GM19238 (cell line): ENCODE measurements around the gene USP12.
"Not testable (repeated sequence)": the region's sequence is repeated elsewhere in the genome, so short reads cannot be mapped to it uniquely, and the experiment has no call there.

ENCODE experiments used
- DNase-seq: peaks from one replicate; pipeline ENCODE4 v3.0.0; 2011; ENCODE audit warnings: low spot score; ENCODE audit not compliant: insufficient read length

USP12 gene

GRCh38 chr13:27171244-27171826, at the start of gene USP12:
TSS of gene USP12 (minus strand) at chr13:27171811. CDS start at chr13:27171639, 172 bp downstream.
- no peak for DNase-seq

- DNase-seq: no peak
Observed at GRCh38 chr13:27219611-27220010, 48.0 kb upstream of the USP12 start.

DNA sequence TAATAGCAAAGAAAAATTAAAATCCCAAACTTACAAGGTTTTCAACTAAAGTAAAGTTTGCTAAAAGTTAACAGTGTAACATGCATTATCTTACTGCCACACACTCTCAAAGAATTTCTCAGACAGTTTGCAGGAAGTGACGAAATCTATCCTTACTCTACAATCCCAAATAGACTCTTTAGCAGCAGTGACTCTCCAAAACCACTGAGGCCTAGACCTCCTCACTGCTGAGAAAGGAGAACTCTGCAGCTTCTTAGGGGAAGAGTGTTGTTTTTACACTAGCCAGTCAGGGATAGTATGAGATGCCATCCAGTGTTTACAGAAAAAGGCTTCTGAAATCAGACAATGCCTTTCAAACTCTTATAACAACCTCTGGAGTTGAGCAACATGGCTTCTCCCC, 47.2 kb upstream of the USP12 start:
- DNase-seq: not testable (repeated sequence)

DNA sequence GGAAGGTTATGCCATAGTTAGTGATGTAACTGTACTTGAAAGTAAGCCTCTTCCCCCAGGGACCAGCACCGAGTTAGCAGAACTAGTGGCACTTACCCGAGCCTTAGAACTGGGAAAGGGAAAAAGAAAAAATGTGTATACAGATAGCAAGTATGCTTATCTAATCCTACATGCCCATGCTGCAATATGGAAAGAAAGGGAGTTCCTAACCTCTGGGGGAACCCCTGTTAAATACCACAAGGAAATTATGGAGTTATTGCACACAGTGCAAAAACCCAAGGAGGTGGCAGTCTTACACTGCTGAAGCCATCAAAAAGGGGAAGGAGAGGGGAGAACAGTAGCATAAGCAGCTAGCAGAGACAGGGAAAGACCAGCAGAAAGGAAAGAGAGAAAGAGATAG, 46.2 kb upstream of the USP12 start:
- not testable (repeated sequence) for DNase-seq

GRCh38 chr13:27213386-27213785, 41.8 kb upstream of the USP12 start:
- DNase-seq: not testable (repeated sequence)

DNA sequence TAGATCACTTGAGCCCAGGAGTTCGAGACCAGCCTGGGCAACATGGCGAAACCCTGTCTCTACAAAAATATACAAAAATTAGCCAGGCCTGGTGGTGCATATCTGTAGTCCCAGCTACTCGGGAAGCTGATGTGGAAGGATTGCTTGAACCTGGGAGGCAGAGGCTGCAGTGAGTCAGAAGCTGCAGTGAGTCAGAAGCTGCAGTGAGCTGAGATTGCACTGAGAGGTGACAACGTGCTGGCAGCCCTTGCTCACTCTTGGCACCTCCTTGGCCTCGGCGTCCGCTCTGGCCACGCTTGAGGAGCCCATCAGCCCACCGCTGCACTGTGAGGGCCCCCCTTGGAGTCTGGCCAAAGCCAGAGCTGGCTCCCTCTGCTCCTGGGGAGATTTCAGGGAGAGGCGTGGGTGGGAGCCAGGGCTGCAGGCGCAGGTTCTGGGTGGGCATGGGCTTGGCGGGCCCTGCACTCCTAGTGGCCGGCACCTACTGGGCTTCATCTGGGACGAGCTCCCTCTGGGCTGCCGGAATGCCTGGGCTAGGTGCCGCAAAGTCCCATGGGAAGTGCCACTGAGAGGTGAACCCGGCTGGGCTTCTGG, 40.3 kb upstream of the USP12 start:
- no peak for DNase-seq

DNA sequence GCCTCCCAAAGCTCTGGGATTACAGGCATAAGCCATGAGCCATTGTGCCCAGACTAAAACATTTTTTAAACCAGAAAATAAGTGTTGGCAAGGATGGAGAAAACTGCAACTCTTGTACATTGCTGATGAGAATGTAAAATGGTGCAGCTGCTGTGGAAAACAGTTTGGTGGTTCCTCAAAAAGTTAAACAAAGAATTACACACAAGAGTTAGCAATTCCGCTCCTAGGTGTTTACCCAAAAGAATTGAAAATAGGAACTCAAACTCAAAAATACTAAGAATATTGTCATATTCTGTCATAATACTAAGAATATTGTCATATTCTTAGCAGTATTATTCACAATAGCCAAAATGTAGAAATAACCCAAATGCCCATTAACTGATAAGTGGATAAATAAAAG, 39.7 kb upstream of the USP12 start:
- DNase-seq: no peak

DNA sequence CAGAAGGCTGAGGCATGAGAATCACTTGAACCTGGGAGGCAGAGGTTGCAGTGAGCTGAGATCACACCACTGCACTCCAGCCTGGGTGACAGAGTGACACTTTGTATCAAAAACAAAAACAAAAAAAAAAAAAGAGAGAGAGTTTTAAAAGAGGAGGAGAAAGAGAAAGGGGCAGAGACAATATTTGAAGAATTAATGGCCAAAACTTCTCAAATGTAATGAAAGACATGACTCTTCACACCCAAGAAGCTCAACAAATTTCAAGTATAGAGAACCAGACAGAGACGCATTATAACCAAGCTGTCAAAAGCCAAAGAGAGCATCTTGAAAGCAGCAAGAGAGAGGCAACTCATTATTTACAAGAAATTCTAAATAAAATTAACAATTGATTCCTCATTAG, 36.9 kb upstream of the USP12 start:
- DNase-seq: no peak

GRCh38 chr13:27203854-27204253, 32.2 kb upstream of the USP12 start:
- no peak for DNase-seq

DNA sequence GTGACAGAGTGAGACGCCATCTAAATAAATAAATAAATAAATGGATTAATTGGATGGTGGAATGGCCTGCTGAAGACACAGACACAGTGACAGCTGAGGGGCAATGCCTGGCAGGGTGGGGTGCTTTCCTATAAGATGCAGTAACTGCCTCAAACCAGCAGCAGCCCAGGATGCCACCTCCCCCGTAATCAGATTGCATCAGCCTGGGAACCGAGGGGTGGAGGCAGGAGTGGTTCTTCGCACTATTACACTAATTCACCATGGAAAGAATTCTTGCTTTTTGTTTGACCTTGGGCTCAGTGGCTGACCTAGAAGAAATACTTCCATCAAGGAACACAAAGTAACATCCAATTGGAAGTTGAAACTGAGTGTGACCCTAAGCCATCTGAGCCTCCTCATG, 31.6 kb upstream of the USP12 start:
- no peak for DNase-seq

- no peak for DNase-seq
Observed at GRCh38 chr13:27201661-27202060, 30.1 kb upstream of the USP12 start.

GRCh38 chr13:27200413-27201070, 28.9 kb upstream of the USP12 start:
- no peak for DNase-seq

DNA sequence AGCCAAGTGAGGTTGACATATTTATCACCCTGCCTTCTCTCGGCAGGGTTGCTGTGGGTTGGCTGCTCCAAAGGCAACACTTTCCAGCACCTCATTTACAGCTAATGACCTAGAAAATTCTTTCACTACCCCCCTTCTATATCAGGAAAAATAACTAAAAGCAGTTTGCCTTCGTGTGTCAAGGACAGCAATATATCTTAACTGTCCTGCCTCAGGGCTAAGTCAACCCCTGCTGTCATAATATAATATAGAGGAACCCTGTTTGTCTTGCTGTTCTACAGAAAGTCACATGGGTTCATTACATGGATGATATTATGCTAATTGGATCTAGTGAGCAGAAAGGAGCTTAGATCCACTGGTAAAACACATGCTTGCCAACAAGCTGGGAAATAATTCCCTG, 28.1 kb upstream of the USP12 start:
- DNase-seq: no peak

DNA sequence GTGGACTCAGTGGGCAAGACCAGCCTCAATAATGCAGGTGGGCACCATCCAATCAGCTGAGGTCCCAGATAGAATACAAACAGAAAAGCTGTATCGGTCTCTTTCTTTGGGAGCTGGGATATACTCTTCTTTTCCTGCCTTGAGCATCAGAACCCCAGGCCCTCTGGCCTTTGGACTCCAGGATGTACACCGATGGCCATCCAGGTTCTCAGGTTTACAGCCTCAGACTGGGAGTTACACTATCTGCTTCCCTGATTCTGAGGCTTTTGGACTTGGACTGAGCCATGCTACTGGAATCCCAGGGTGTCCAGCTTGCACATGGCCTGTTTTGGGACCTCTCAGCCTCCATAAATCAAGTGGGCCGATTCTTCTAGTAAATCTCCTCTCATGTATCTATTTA, 27.6 kb upstream of the USP12 start:
- DNase-seq: no peak

DNA sequence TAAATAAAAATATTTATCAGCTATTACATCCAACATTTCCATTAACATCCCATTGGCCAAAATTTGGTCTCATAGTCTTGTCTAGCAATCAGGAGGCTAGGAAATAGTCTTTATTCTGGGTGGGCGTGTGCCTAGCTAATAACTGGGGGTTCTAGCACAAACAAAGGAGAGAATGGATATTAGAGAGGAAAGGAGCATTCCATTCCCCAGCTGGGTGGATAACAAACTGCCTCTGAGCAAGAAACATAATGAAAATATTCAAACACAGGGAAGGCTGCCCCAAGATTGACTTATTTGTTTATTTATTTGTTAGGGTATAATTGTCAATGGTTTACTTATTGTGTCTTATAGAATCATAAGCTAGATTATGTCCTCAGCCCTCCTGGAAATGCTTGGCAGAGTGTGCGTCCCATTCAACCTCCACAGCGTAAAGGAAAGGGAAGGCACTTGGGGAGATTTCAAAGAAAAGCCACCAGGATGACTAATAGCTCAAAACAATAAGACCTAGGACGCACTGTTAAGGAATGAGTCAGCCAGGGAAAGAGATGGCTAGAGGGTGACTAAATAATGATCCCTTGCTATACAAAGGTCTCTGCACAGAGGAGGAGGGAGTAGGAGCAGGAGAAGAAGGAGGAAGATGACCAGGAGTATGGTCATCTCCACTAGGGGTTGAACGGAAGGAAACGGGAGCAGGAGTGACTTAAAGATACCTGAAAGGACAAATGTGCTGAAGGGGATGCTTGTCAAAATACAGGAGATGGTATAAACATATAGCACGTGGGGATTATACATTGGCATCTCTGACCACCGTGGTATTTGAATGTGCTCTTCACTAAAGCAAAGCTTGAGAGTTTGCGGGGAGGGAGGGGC, 23.5 kb upstream of the USP12 start:
- DNase-seq: no peak

- DNase-seq: no peak
Observed at GRCh38 chr13:27194209-27194608, 22.6 kb upstream of the USP12 start.

- no peak for DNase-seq
Observed at GRCh38 chr13:27193496-27193895, 21.9 kb upstream of the USP12 start.

- no peak for DNase-seq
Observed at GRCh38 chr13:27192973-27193372, 21.4 kb upstream of the USP12 start.

GRCh38 chr13:27192367-27192766, 20.8 kb upstream of the USP12 start:
- DNase-seq: not testable (repeated sequence)

- no peak for DNase-seq
Observed at GRCh38 chr13:27189192-27189591, 17.6 kb upstream of the USP12 start.

- DNase-seq: no peak
Observed at GRCh38 chr13:27188239-27188638, 16.6 kb upstream of the USP12 start.

DNA sequence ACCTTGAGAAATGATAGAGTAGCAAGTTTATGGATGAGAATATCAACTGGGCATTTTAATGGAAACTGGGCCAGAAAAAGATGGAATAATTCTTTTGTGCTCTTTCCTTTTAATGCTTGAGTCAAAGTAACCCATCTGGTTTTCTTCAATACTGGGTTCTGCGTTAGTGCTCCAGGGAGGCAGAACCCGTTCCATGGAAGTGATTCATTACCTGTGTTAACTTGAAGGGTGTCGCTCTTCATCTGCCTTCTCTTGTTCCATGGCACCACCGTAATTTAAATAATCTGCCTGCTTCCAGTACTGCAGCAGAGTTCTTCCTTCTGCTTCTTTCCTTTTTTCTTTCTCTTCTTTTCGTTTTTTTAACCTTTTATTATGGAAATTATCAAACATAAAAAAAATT, 14.7 kb upstream of the USP12 start:
- DNase-seq: no peak
